H1 (cell line): ENCODE data around the gene DCAF17. TPM values are rescaled to one million over a fixed set of nuclear protein-coding genes. Genes with fewer than 3 reads are reported as not detected.

Experiments used
- CTCF ChIA-PET: fragments of 300-600 bp; sonication (Branson Sonifier 250); formaldehyde crosslinking; loops from one replicate; lab custom pipeline; 2021; ENCODE audit not compliant: partially characterized antibody; lab: Charles Lee
- POLR2A ChIA-PET: fragments of 300-600 bp; sonication (Branson Sonifier 250); formaldehyde crosslinking; loops from one replicate; lab custom pipeline; 2021; ENCODE audit warnings: inconsistent platforms; ENCODE audit not compliant: partially characterized antibody; lab: Charles Lee
- DNase-seq, 2 experiments: peaks; one replicate each; pipeline versions ENCODE4 v3.0.0 to v3.0.0-alpha.2; 2010 to 2022; ENCODE audit warnings: low spot score in 2 of 2, low read depth in 1 of 2, mixed read lengths in 1 of 2
- FAIRE-seq: peaks from 2 replicates; lab custom pipeline; 2011; peaks lifted over from hg19 to GRCh38; lab: Jason Lieb, UNC
- H2AFZ ChIP-seq: 2 replicates; pipeline ENCODE4 v1.8.1; 2012; ENCODE audit warnings: low read length, inconsistent platforms
- H2AK5ac ChIP-seq: 2 replicates; pipeline ENCODE4 v1.6.1; 2013; ENCODE audit warnings: low read depth, low read length
- H2BK120ac ChIP-seq: replicated peaks from 2 replicates; pipeline ENCODE3; 2013; ENCODE audit warnings: low read depth, low read length, inconsistent platforms
- H2BK12ac ChIP-seq: 2 replicates; pipeline ENCODE4 v1.6.1; 2013; ENCODE audit warnings: low read depth, low read length
- H2BK15ac ChIP-seq: 2 replicates; pipeline ENCODE4 v1.6.1; 2013; ENCODE audit warnings: low read length
- H2BK20ac ChIP-seq: 2 replicates; pipeline ENCODE4 v1.6.1; 2013; ENCODE audit warnings: low read length
- H2BK5ac ChIP-seq: 2 replicates; pipeline ENCODE4 v1.6.1; 2013; ENCODE audit warnings: low read depth, low read length
- H3K14ac ChIP-seq: 2 replicates; pipeline ENCODE4 v1.6.1; 2013; ENCODE audit warnings: inconsistent platforms; ENCODE audit not compliant: insufficient read length
- H3K18ac ChIP-seq: 2 replicates; pipeline ENCODE4 v1.6.1; 2013; ENCODE audit warnings: low read length; ENCODE audit errors: extremely low read depth
- H3K23ac ChIP-seq: 2 replicates; pipeline ENCODE4 v1.6.1; 2013; ENCODE audit warnings: inconsistent platforms; ENCODE audit not compliant: insufficient read length
- H3K23me2 ChIP-seq: 2 replicates; pipeline ENCODE4 v1.6.1; 2013; ENCODE audit warnings: low read depth, low read length
- H3K27ac ChIP-seq: 2 replicates; pipeline ENCODE4 v1.6.1; 2011; ENCODE audit warnings: low read depth, low read length, inconsistent platforms
- H3K27me3 ChIP-seq, 4 experiments: replicated peaks in 1 of 4; 1 replicate in 1 of 4; 2 replicates in 3 of 4; pipeline versions ENCODE4 v1.6.1 to v1.8.1; 2011 to 2013; ENCODE audit warnings: low read length in 3 of 4, mild to moderate bottlenecking in 3 of 4, inconsistent platforms in 2 of 4, mixed read lengths in 2 of 4, moderate library complexity in 1 of 4; ENCODE audit not compliant: control insufficient read depth in 3 of 4, insufficient read depth in 3 of 4; ENCODE audit errors: extremely low read depth in 1 of 4
- H3K36me3 ChIP-seq, 4 experiments: 2 replicates each; pipeline versions ENCODE4 v1.6.1 to v1.8.1; 2011 to 2013; ENCODE audit warnings: mild to moderate bottlenecking in 4 of 4, low read length in 3 of 4, moderate library complexity in 2 of 4, control low read depth in 1 of 4, inconsistent platforms in 1 of 4; ENCODE audit not compliant: insufficient read depth in 4 of 4, control insufficient read depth in 2 of 4
- H3K4ac ChIP-seq: replicated peaks from 2 replicates; pipeline ENCODE3; 2013; ENCODE audit warnings: low read length, low read depth, mixed read lengths, inconsistent platforms; ENCODE audit not compliant: insufficient read length
- H3K4me1 ChIP-seq, 4 experiments: replicated peaks in 1 of 4; 1 replicate in 1 of 4; 2 replicates in 3 of 4; pipeline versions ENCODE4 v1.6.1 to v1.8.1; 2011 to 2013; ENCODE audit warnings: low read length in 3 of 4, inconsistent platforms in 2 of 4, mixed read lengths in 1 of 4; ENCODE audit not compliant: insufficient read depth in 4 of 4, control insufficient read depth in 3 of 4
- H3K4me2 ChIP-seq, 2 experiments: 2 replicates each; pipeline versions ENCODE4 v1.6.1 to v1.8.1; 2011 to 2013; ENCODE audit warnings: low read depth in 2 of 2, low read length in 2 of 2, control low read depth in 1 of 2, inconsistent platforms in 1 of 2, mild to moderate bottlenecking in 1 of 2; ENCODE audit not compliant: insufficient read depth in 1 of 2
- H3K4me3 ChIP-seq, 4 experiments: fragments of 200-600, 300-600 bp in 1 of 4; sonication (generic), shearing (Covaris generic), sonication (Bioruptor Twin) in 1 of 4; 2 replicates each; pipeline versions ENCODE4 v1.5.1 to v1.8.1; 2011 to 2016; ENCODE audit warnings: low read length in 4 of 4, low read depth in 3 of 4, control low read depth in 2 of 4, inconsistent platforms in 2 of 4, mild to moderate bottlenecking in 2 of 4, mixed read lengths in 1 of 4, moderate library complexity in 1 of 4; ENCODE audit not compliant: insufficient read depth in 2 of 4; ENCODE audit errors: extremely low read depth in 1 of 4
- H3K56ac ChIP-seq: replicated peaks from 2 replicates; pipeline ENCODE3; 2013; ENCODE audit warnings: low read depth, mild to moderate bottlenecking, mixed read lengths, low read length, inconsistent platforms; ENCODE audit not compliant: insufficient read length
- H3K79me1 ChIP-seq: 2 replicates; pipeline ENCODE4 v1.6.1; 2013; ENCODE audit warnings: low read depth, low read length, control low read depth
- H3K79me2 ChIP-seq, 2 experiments: 2 replicates each; pipeline versions ENCODE4 v1.6.1 to v1.8.1; 2012 to 2013; ENCODE audit warnings: low read length in 2 of 2, mild to moderate bottlenecking in 2 of 2, inconsistent platforms in 1 of 2; ENCODE audit not compliant: insufficient read depth in 2 of 2, control insufficient read depth in 1 of 2
- H3K9ac ChIP-seq, 4 experiments: replicated peaks in 1 of 4; 1 replicate in 1 of 4; 2 replicates in 3 of 4; pipeline versions ENCODE4 v1.6.1 to v1.8.1; 2011 to 2013; ENCODE audit warnings: low read depth in 3 of 4, low read length in 3 of 4, control low read depth in 2 of 4, mild to moderate bottlenecking in 2 of 4, moderate library complexity in 2 of 4, inconsistent platforms in 1 of 4; ENCODE audit errors: extremely low read depth in 1 of 4
- H3K9me3 ChIP-seq, 2 experiments: 2 replicates each; pipeline versions ENCODE4 v1.6.1 to v1.8.1; 2012 to 2013; ENCODE audit warnings: mild to moderate bottlenecking in 2 of 2, moderate library complexity in 2 of 2, control low read depth in 1 of 2, inconsistent platforms in 1 of 2, low read depth in 1 of 2, low read length in 1 of 2, mixed read lengths in 1 of 2; ENCODE audit not compliant: insufficient read depth in 2 of 2
- H4K20me1 ChIP-seq, 2 experiments: replicated peaks in 1 of 2; 2 replicates each; pipeline versions ENCODE3 to v1.8.1; 2011 to 2013; ENCODE audit warnings: inconsistent platforms in 2 of 2, low read length in 2 of 2, mild to moderate bottlenecking in 1 of 2; ENCODE audit not compliant: insufficient read depth in 2 of 2, control insufficient read depth in 1 of 2
- H4K5ac ChIP-seq: 2 replicates; pipeline ENCODE4 v1.6.1; 2013; ENCODE audit warnings: low read length, low read depth, mixed read lengths, inconsistent platforms; ENCODE audit not compliant: insufficient read length
- H4K8ac ChIP-seq: 2 replicates; pipeline ENCODE4 v1.8.0; 2013; ENCODE audit warnings: mild to moderate bottlenecking, moderate library complexity, low read length, inconsistent platforms; ENCODE audit not compliant: insufficient read depth; ENCODE audit errors: extremely low read depth
- H4K91ac ChIP-seq: replicated peaks from 2 replicates; pipeline ENCODE3; 2013; ENCODE audit warnings: low read length, mixed read lengths, inconsistent platforms; ENCODE audit not compliant: insufficient read length
- BRCA1 ChIP-seq: IDR thresholded peaks from 2 replicates; pipeline ENCODE4 v1.6.1; 2012; ENCODE audit warnings: low read depth, low read length, improper control_type of control experiment
- CBX8 ChIP-seq: fragments of 300-800, 300-1000 bp; sonication (generic); IDR thresholded peaks from 2 replicates; pipeline ENCODE4 v1.7.1; 2016; ENCODE audit warnings: low read depth, low read length, borderline replicate concordance
- CTBP2 ChIP-seq: IDR thresholded peaks from 2 replicates; pipeline ENCODE4 v1.7.0; 2011; ENCODE audit warnings: borderline replicate concordance, mild to moderate bottlenecking, moderate library complexity, mixed read lengths, low read length; ENCODE audit not compliant: insufficient read depth, insufficient read length
- FOSL1 ChIP-seq: IDR thresholded peaks from 2 replicates; pipeline ENCODE4 v1.6.1; 2011; ENCODE audit warnings: mild to moderate bottlenecking, low read depth, low read length, moderate library complexity; ENCODE audit not compliant: insufficient read depth
- PHF8 ChIP-seq: fragments of 200-600 bp; sonication (generic); conservative IDR thresholded peaks from 2 replicates; pipeline ENCODE4 v1.7.1; 2012; ENCODE audit warnings: low read depth, mild to moderate bottlenecking, inconsistent platforms, low read length, moderate library complexity
- POU5F1 ChIP-seq: IDR thresholded peaks from 2 replicates; pipeline ENCODE4 v1.6.1; 2011; ENCODE audit warnings: low read depth, mild to moderate bottlenecking, low read length, moderate library complexity
- SUZ12 ChIP-seq: fragments of 200-600 bp; sonication (generic); IDR thresholded peaks from 2 replicates; pipeline ENCODE4 v1.6.1; 2012; ENCODE audit warnings: mild to moderate bottlenecking, inconsistent platforms, low read length, moderate library complexity, mixed read lengths
- TEAD4 ChIP-seq: IDR thresholded peaks from 2 replicates; pipeline ENCODE4 v1.6.1; 2012; ENCODE audit warnings: low read depth, low read length, inconsistent platforms, mixed read lengths
- WGBS, 2 experiments: shearing (Covaris generic) in 1 of 2; methylation state at CpG; one replicate each; pipeline versions ENCODE4 v1.1.6 to v1.1.7; 2013 to 2015; ENCODE audit warnings: low lambda C conversion rate in 2 of 2, mixed read lengths in 2 of 2, inconsistent platforms in 1 of 2, low coverage in 1 of 2, missing lambda C conversion rate in 1 of 2; ENCODE audit not compliant: insufficient replicate concordance in 2 of 2, insufficient coverage in 1 of 2, insufficient read length in 1 of 2; ENCODE audit errors: extremely low coverage in 1 of 2, missing lambda C conversion rate in 1 of 2; 5-methylcytosine and 5-hydroxymethylcytosine counted together
- polyA plus RNA-seq, 7 experiments: library from polyadenylated mRNA; depleted of rRNA in 3 of 7; stranded (reverse) in 5 of 7; unstranded in 2 of 7; fragments of >200 nt in 5 of 7; fragments of 200-250 nt in 2 of 7; gene quantifications; 1 replicate in 5 of 7; 2 replicates in 1 of 7; 4 replicates in 1 of 7; pipeline versions ENCODE4 v1.2.1 to v1.2.3, GENCODE V29; 2011 to 2013; ENCODE audit warnings: missing spikeins in 2 of 7, mixed read lengths in 2 of 7
- total RNA-seq: library from RNA; stranded (reverse); fragmentation: NEBNext Ultra II Directional; extraction: Animal tissue kit (Norgen Biotek cat#: 25700); gene quantifications from 2 replicates; pipeline ENCODE4 v1.2.1, GENCODE V29; 2021
- TF ChIP-seq, protein P1 (sequence below), 3 experiments: IDR thresholded peaks; 1 replicate in 2 of 3; 2 replicates in 1 of 3; pipeline versions ENCODE4 v1.5.1 to v1.6.1; 2011; ENCODE audit warnings: low read length in 3 of 3, mild to moderate bottlenecking in 3 of 3, inconsistent platforms in 2 of 3, low read depth in 1 of 3, moderate library complexity in 1 of 3; ENCODE audit not compliant: insufficient read depth in 1 of 3; ENCODE audit errors: control extremely low read depth in 1 of 3

DCAF17 gene
- total and polyA plus RNA-seq, 2 of the 8 experiments (the other 6 are each of a cell fraction or from before 2014, with no cell fraction given): 10.7 to 30.0 TPM

DNA sequence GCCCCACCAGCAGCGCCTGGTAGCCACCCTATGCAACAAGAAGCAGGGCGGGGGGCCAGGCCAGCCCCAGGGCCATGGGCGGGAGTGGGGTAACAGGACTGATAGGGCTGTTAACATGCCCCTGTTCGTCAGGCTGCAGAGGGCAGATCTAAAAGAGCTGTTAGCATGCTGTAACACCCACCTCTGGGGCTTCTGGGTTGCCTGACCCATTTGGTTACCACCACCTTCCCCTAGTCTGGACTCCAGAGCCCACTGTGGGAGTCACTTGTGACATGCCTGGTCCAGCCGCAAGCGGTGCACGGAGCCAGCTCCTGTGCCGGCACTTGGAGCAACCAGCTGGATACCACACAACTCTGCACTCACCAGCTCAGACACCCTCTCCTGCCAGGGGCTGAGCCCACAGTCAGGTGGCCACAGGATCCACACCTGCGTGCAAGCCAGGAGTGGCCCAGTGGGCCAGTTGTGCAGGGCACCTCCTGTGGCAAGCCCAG is 2.3 kb upstream of the DCAF17 start:
- Histone ChIP-seq H3K4me3 (0 out of 8 replicates have a peak overlapping the region, but pooled peaks of 1 of the 4 experiments have one; percentile 76), H3K79me2 (peaks cover 0 to 81% of the 10 kb centered on the region in 2 experiments; a peak in 2 of 4 replicates), H3K79me1 (peaks cover 2% of the 10 kb centered on the region), H3K23me2 (peaks cover 4% of the 10 kb centered on the region; the same call in 1 of the 2 replicates), H3K4me1 (peaks cover 3 to 19% (median 10%) of the 10 kb centered on the region in 4 experiments), H2AK5ac (peak overlapping the region; percentile 97), H3K27ac (peak overlapping the region; percentile 39; the same call in 1 of the 2 replicates), H3K27me3 (no peaks in the 10 kb centered on the region), H2BK15ac (no peak overlapping the region), H3K36me3 (peaks cover 0 to 11% (median 4%) of the 10 kb centered on the region in 4 experiments; a peak in 4 of 8 replicates), H3K4ac (peak overlapping the region; percentile 76), H3K14ac (no peak overlapping the region), H2AFZ (no peak overlapping the region), H2BK5ac (peak overlapping the region; percentile 90; the same call in 1 of the 2 replicates), H2BK20ac (peak overlapping the region; percentile 90), H3K23ac (peak overlapping the region; percentile 92), H2BK120ac (peak overlapping the region; percentile 97), H3K18ac (peak overlapping the region; percentile 36; the same call in 1 of the 2 replicates), H3K9ac (peak overlapping the region in 1 of 4 experiments; percentile 18; a peak in 2 of 7 replicates), H4K8ac (no peak overlapping the region; the same call in none of the 2 replicates), H4K91ac (peak overlapping the region; percentile 96), H3K56ac (peak overlapping the region; percentile 33), H3K9me3 (no peaks in the 10 kb centered on the region; a peak in 2 of 4 replicates), H4K20me1 (peaks cover 0 to 3% of the 10 kb centered on the region in 2 experiments), H2BK12ac (peak overlapping the region; percentile 45; the same call in 1 of the 2 replicates), H3K4me2 (peak overlapping the region; percentile 33 to 96; a peak in 3 of 4 replicates), H4K5ac (peak overlapping the region; percentile 54)
- WGBS, 2 experiments: 94% methylated on average over 9 of the region's 9 CpGs; no CpG with 5 or more reads in 1 of the 2 experiments
- CTCF ChIA-PET: interaction anchor here (0.9 to 3.8 kb wide), 6 partner anchors 9 to 51 kb away, joined by 3 to 20 read pairs (median 4); no protein-coding TSS in a partner anchor
- DNase-seq (peak in 1 of 2 experiments; percentile 50), FAIRE-seq (no peak)
- POLR2A ChIA-PET: interaction anchor here (0.6 to 4.8 kb wide), 12 partner anchors 10 to 463 kb away, joined by 3 to 21 read pairs (median 4); partner anchors contain the start of genes CYBRD1 and TLK1
- no peak for TF ChIP-seq CBX8
- TF ChIP-seq PHF8: no peak
- TF ChIP-seq SUZ12: no peak
- TF ChIP-seq FOSL1: no peak
- TF ChIP-seq BRCA1: no peak
- no peak for TF ChIP-seq POU5F1
- TF ChIP-seq, protein P1, sequence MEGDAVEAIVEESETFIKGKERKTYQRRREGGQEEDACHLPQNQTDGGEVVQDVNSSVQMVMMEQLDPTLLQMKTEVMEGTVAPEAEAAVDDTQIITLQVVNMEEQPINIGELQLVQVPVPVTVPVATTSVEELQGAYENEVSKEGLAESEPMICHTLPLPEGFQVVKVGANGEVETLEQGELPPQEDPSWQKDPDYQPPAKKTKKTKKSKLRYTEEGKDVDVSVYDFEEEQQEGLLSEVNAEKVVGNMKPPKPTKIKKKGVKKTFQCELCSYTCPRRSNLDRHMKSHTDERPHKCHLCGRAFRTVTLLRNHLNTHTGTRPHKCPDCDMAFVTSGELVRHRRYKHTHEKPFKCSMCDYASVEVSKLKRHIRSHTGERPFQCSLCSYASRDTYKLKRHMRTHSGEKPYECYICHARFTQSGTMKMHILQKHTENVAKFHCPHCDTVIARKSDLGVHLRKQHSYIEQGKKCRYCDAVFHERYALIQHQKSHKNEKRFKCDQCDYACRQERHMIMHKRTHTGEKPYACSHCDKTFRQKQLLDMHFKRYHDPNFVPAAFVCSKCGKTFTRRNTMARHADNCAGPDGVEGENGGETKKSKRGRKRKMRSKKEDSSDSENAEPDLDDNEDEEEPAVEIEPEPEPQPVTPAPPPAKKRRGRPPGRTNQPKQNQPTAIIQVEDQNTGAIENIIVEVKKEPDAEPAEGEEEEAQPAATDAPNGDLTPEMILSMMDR (IDR thresholded peaks at IDR 0.05; ENCODE audit: control extremely low read depth in 1 of 3, insufficient read depth in 1 of 3, low read depth in 1 of 3, low read length in 3 of 3): no peak
- no peak for TF ChIP-seq CTBP2
- no peak for TF ChIP-seq TEAD4
